Bone marrow (tissue), 2 donors: ENCODE data around the gene CACNA2D3.
"Not testable (repeated sequence)": the region's sequence is repeated elsewhere in the genome, so short reads cannot be mapped to it uniquely, and the experiment has no call there.

Source experiments
- DNase-seq, 2 donors: peaks; one replicate each; lab custom pipeline; 2025; lab: John Stamatoyannopoulos, UW

The CACNA2D3 gene

GRCh38 chr3:54573858-54574257, 451.5 kb downstream of the CACNA2D3 start:
- no peak for DNase-seq

GRCh38 chr3:54574906-54575617, 452.7 kb downstream of the CACNA2D3 start:
- no peak for DNase-seq

- DNase-seq, result no peak
Observed at GRCh38 chr3:54575618-54575960, 453.2 kb downstream of the CACNA2D3 start.

GRCh38 chr3:54577313-54577712, 455.0 kb downstream of the CACNA2D3 start:
- no peak for DNase-seq

- no peak for DNase-seq
Observed at GRCh38 chr3:54578417-54578816, 456.1 kb downstream of the CACNA2D3 start.

DNA sequence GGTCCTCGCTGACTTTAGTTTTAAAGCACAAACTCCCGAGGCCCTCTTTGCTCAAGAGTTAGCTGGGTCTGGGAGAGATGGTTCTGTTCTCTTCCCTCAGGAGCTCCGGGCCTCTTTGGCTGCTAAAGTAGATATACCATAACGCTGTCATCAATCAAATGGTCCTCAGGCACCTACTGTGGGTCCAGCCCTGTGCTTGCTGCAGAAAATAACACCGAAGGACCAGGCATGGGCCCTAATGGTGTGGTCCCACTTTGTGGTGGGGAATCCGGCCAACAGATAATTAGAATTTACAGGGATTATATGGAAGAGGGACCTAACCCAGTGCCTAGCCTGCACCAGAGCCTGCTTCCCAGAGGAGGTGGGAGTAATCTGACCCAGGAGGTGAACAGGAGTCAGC, 458.1 kb downstream of the CACNA2D3 start:
- DNase-seq, result no peak

GRCh38 chr3:54582424-54582823, 460.1 kb downstream of the CACNA2D3 start:
- DNase-seq, result no peak

GRCh38 chr3:54591157-54591556, 468.8 kb downstream of the CACNA2D3 start:
- no peak for DNase-seq

- no peak for DNase-seq
Observed at GRCh38 chr3:54593653-54594052, 471.3 kb downstream of the CACNA2D3 start.

GRCh38 chr3:54596087-54596486, 473.7 kb downstream of the CACNA2D3 start:
- no peak for DNase-seq

DNA sequence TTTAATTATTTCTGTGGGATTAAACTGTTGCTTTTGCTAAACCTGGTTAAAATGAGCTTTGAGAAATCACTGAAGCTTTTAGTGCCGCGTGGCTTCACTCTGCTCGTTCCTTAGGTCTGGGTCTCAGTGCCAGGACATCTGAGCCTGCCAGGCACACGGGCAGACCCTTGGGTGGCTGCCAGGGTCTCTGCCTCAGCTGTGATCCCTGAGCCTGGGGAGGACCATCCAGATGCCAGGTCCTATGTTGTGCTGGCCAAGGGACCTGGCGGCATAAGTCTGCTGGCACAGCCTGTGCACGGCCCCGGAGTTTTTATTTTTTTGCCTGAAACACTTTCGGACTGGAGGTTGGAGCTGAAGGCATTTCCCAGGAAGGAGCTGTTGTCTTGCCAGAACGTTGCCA, 477.4 kb downstream of the CACNA2D3 start:
- no peak for DNase-seq

DNA sequence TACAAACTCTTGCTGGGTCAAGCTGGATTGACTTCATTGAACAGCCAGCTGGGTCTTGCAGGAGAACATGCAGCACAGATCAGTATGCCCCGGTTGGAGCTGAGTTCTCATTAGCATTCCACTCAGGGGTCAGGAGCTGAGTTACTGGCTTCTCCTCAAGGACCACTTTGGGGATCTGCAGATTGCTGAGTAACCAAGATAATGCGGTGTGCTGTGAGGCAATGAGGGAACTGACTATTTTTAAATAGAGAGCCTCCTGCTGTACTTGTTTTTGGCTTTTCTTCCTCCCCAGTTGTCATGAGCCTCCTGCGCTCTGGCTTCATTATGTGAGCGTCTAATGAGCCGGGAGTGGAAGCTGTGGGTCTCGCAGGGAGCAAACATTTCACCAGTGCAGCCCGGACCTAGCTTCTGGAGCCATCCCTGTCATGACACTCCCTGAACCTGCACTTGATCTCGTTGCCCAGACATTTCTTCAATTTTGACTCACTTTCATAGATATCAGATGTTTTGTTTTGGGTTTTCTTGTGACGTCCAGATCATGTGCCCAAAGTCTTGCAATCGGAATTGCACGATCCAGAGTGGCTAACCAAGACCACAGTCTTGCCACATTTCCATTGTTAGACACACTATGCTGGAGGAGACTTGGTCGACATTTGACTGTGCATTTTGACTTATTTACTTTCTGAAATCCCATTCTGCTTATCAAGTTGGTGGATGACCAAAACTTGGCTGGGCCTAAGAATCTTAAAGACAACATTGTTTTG, 478.3 kb downstream of the CACNA2D3 start:
- DNase-seq, result no peak

- no peak for DNase-seq
Observed at GRCh38 chr3:54604495-54604894, 482.1 kb downstream of the CACNA2D3 start.

- no peak for DNase-seq
Observed at GRCh38 chr3:54608041-54608440, 485.7 kb downstream of the CACNA2D3 start.

GRCh38 chr3:54619053-54619452, 496.7 kb downstream of the CACNA2D3 start:
- no peak for DNase-seq

- no peak for DNase-seq
Observed at GRCh38 chr3:54619531-54619930, 497.2 kb downstream of the CACNA2D3 start.

DNA sequence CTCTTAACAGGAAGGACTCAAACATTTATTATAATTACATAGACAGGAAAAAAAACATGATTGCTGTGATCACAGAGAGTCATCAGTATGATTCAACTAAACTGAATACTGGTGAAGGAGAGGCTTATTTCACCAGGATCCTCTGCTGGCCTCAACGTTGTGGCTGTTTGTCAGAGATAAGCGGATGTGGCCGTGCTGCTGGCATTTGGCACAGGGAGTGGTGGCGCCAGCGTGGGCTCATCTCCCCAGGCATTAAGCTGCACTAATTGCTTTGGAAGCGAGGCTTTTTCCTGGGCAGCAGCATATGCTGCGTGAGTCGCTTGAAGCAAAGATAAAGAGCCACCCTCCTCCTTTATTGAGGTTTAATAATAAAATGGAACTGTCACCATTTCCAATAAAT, 498.8 kb downstream of the CACNA2D3 start:
- DNase-seq, result no peak

- DNase-seq, result no peak
Observed at GRCh38 chr3:54622678-54623077, 500.3 kb downstream of the CACNA2D3 start.

GRCh38 chr3:54625805-54626787, 503.7 kb downstream of the CACNA2D3 start:
- DNase-seq, result no peak

GRCh38 chr3:54628888-54629441, 506.6 kb downstream of the CACNA2D3 start:
- no peak for DNase-seq

DNA sequence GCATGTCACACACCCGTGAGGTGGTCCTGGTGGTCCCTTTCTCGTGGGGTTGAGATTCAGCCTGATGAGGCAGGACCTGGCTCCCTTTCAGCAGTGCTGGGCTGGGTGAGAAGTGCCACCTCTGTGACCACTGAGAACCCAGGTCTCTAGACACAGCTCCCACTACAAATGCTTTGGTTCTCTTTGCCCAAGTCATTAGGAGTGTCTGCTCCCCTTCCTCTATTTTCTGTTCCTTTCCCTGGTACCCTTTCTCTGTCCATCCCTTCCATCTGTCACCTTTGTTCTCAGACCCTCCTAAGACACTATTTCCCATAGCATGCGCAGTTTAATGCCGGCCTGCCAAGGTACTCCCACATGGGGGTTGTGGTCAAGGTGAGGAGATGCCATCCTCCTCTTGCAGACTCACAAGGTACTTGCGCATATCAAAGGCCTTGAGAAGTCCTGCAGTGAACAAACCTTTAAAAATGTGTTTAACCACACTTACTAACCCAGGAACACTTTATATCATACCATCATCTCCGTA, 507.8 kb downstream of the CACNA2D3 start:
- no peak for DNase-seq

GRCh38 chr3:54631001-54631400, 508.6 kb downstream of the CACNA2D3 start:
- not testable (repeated sequence) for DNase-seq
